Breast epithelium (tissue), 4 donors: ENCODE results near the gene SLC25A21. TPM values are rescaled to one million over a fixed set of nuclear protein-coding genes. Genes with fewer than 3 reads are reported as not detected.

Experiments used
- DNase-seq, 2 donors: peaks; one replicate each; pipeline ENCODE4 v3.0.0-alpha.2; 2019; ENCODE audit warnings: low spot score in 2 of 2
- H3K27ac ChIP-seq, 2 donors: fragments of 200-600 bp; sonication (generic) in 1 of 2; one replicate each; pipeline ENCODE4 v1.5.1; 2016 to 2019; ENCODE audit warnings: mild to moderate bottlenecking in 1 of 2
- H3K27me3 ChIP-seq, 2 donors: fragments of 200-600 bp; sonication (generic) in 1 of 2; one replicate each; pipeline versions ENCODE4 v1.5.1 to v1.6.0; 2017 to 2019; ENCODE audit warnings: control low read depth in 1 of 2, mild to moderate bottlenecking in 1 of 2
- H3K36me3 ChIP-seq: fragments of 200-600 bp; one replicate; pipeline ENCODE4 v1.5.1; 2019
- H3K4me1 ChIP-seq, 2 donors: fragments of 200-600 bp; sonication (generic); one replicate each; pipeline ENCODE4 v1.5.1; 2016 to 2019; ENCODE audit warnings: control low read depth in 1 of 2
- H3K4me3 ChIP-seq, 3 donors: fragments of 200-600 bp; sonication (generic); 1 replicate in 2 of 3; 2 replicates in 1 of 3; pipeline ENCODE4 v1.5.1; 2016 to 2019; ENCODE audit warnings: mild to moderate bottlenecking in 3 of 3, moderate library complexity in 2 of 3
- H3K9me3 ChIP-seq, 2 donors: fragments of 200-600 bp; sonication (generic) in 1 of 2; one replicate each; pipeline ENCODE4 v1.5.1; 2016 to 2019; ENCODE audit warnings: control low read depth in 1 of 2
- POLR2A ChIP-seq: fragments of 450-650 bp; IDR thresholded peaks from one replicate; pipeline ENCODE4 v1.6.1; 2016; ENCODE audit warnings: antibody characterized with exemption, mild to moderate bottlenecking, moderate library complexity
- POLR2AphosphoS5 ChIP-seq, 3 donors: sonication (generic); formaldehyde crosslinking; IDR thresholded peaks; one replicate each; pipeline ENCODE4 v1.6.1; 2017; ENCODE audit warnings: antibody characterized with exemption in 3 of 3
- intact Hi-C: fragments of 100-400 bp; cut with DNase I; formaldehyde crosslinking; loops from one replicate; pipeline ENCODE4 v1.15.1; 2023; ENCODE audit warnings: low total_unique reads
- total RNA-seq, 3 donors: library from RNA; depleted of rRNA; stranded (reverse); fragments of >200 nt; gene quantifications; one replicate each; pipeline ENCODE4 v1.1.0, GENCODE V29; 2016
- TF ChIP-seq, protein P1 (sequence below), 3 donors: fragments of 450-650 bp; IDR thresholded peaks; one replicate each; pipeline ENCODE4 v1.5.1; 2016 to 2017; ENCODE audit warnings: antibody characterized with exemption in 3 of 3, mild to moderate bottlenecking in 3 of 3, moderate library complexity in 3 of 3

Gene SLC25A21
- total RNA-seq, 3 donors from 2014 or later = 0.66 to 2.3 (median 1.6) TPM

DNA sequence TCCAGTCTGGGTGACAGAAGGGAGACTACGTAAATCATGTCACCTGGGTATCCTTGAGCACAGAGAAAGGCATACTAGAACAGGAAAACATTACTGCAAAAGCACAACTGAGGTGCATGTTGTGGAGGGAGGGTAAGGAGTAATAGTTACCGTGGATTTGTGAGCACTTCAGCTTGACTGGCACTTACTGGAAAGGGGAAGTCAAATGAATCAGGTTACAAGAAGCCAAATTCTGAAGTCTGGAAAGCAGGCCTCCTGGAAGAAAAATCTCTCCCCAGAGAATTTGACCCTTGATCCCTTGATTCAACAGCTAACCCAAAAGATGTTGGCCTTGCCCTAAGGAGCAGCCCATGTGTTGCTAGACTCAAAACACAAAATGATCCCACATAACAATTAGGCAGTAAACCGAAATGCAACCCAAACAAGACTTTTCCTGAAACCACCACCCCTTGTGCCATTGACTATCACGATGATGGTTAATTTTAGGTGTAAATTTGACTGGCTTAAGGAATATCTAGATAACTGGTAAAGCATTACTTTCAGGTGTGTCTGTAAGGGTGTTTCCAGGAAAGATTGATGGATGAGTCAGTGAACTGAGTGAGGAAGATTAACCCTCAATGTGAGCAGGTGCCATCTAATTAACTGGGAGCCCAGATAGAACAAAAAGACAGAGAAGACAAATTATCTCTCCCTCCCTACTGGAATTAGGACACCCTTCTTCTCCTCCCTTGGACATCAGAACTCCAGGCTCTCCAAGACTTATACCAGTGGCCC is 108.8 kb downstream of the SLC25A21 start:
- Histone ChIP-seq H3K36me3 (no peaks in the 10 kb centered on the region), H3K9me3 (no peaks in the 10 kb centered on the region)
- intact Hi-C loops = no loop called here

DNA sequence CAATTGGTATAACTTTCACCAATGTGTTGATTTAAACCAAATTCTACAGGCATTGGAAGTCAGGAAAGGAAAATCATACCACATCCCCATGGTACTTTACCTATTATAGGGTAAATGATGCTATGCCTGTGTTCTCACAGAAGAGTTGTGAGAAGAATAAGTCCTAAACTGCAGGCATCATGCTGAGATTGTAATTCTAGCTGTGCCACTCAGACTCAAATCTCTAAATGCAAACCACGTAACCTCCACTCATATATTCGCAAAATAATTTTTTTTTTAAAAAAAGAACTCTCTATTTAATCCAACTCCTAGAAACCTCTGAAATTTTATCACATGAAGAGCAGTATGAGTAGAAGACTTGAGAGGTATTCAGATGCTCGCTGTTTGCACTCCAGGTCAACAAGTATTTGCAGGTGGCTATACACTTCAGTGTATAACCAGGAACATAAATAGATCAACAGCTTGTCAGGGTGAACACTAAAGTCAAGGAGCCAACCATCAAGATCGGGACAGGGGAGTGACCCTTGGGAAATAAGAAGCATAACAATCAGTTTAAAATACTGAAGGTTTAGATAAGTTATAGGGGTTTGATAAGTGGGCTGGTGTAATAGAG is 110.1 kb downstream of the SLC25A21 start:
- Histone ChIP-seq H3K9me3 (no peaks in the 10 kb centered on the region), H3K4me3 (no peak overlapping the region), H3K27me3 (no peaks in the 10 kb centered on the region), H3K27ac (no peak overlapping the region), H3K36me3 (no peaks in the 10 kb centered on the region), H3K4me1 (no peaks in the 10 kb centered on the region)
- DNase-seq = no peak
- intact Hi-C loops = no loop called here
- TF ChIP-seq, protein P1, sequence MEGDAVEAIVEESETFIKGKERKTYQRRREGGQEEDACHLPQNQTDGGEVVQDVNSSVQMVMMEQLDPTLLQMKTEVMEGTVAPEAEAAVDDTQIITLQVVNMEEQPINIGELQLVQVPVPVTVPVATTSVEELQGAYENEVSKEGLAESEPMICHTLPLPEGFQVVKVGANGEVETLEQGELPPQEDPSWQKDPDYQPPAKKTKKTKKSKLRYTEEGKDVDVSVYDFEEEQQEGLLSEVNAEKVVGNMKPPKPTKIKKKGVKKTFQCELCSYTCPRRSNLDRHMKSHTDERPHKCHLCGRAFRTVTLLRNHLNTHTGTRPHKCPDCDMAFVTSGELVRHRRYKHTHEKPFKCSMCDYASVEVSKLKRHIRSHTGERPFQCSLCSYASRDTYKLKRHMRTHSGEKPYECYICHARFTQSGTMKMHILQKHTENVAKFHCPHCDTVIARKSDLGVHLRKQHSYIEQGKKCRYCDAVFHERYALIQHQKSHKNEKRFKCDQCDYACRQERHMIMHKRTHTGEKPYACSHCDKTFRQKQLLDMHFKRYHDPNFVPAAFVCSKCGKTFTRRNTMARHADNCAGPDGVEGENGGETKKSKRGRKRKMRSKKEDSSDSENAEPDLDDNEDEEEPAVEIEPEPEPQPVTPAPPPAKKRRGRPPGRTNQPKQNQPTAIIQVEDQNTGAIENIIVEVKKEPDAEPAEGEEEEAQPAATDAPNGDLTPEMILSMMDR (IDR thresholded peaks at IDR 0.05) = no peak
- TF ChIP-seq POLR2AphosphoS5 (IDR thresholded peaks at IDR 0.05) = no peak
- TF ChIP-seq POLR2A = no peak

More for the DNA sequence above, 108.8 kb downstream of the SLC25A21 start:
- Histone ChIP-seq H3K4me3 (no peak overlapping the region), H3K27ac (no peak overlapping the region), H3K27me3 (no peaks in the 10 kb centered on the region), H3K4me1 (no peaks in the 10 kb centered on the region)
- TF ChIP-seq POLR2A = no peak
- no peak for TF ChIP-seq POLR2AphosphoS5 (IDR thresholded peaks at IDR 0.05)
- TF ChIP-seq, protein P1 (IDR thresholded peaks at IDR 0.05) = no peak
- DNase-seq = no peak

DNA sequence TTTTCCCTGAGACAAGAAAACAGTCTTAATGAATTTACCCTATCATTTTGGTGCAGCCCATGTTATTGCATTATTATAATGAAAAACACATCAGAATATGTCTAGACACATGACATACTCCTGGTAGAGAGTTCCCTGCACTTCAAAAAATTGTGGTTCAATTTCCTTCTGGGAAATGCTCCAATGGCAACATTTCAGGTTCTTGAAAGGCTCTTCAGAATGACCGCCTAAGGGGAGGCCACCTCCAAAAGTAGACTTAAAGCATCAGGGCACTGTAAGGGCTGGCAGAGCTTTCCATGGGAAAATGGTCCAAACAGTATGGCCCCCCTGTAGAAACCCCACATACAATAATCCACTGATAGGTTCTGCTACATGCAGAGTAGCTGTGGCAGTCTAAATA is 110.7 kb downstream of the SLC25A21 start:
- intact Hi-C loops = no loop called here
- Histone ChIP-seq H3K9me3 (no peaks in the 10 kb centered on the region), H3K27me3 (no peaks in the 10 kb centered on the region), H3K27ac (no peak overlapping the region), H3K4me3 (no peak overlapping the region), H3K4me1 (no peaks in the 10 kb centered on the region), H3K36me3 (no peaks in the 10 kb centered on the region)
- no peak for TF ChIP-seq POLR2A
- TF ChIP-seq, protein P1 (IDR thresholded peaks at IDR 0.05) = no peak
- no peak for TF ChIP-seq POLR2AphosphoS5 (IDR thresholded peaks at IDR 0.05)
- DNase-seq = no peak

DNA sequence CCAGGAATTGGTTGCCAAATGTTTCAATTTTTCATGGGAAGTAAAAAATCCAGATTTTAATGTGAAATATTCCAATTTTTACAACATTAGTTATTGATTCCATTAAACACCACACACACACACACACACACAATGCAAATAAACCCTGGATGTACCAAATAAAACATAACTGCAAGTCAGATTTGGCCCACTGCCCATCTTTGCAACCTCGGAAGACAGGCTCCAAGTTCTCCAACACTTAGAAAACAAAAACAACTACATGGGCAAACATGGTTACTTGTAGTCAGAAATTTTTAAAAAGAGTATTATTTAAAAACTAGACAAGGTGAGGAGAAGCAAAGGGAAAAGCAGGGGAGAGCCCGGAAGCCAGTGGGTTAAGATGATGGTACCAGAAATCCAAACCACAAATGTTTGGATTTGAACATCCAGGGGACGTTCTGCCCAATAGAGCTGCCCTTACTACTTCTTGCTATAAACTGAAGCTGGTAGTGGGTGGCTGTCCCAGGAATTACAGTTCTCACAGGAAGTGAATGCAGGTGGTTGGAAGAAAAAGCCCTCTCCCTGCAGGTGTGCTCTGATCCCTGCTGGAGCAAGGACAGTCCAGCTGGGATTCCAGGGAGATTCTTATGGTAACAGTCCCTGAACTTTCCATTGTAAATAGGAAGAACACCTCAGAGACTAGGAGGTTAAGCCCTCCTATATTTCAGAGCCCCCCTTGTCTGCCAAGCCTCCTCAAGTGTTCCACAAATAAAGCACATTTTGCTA is 111.7 kb downstream of the SLC25A21 start:
- intact Hi-C loops = no loop called here
- no peaks in the 10 kb centered on the region for H3K9me3 ChIP-seq
- H3K4me1 ChIP-seq = no peaks in the 10 kb centered on the region
- no peak for DNase-seq
- H3K27me3 ChIP-seq = no peaks in the 10 kb centered on the region
- no peak overlapping the region for H3K4me3 ChIP-seq
- H3K36me3 ChIP-seq = no peaks in the 10 kb centered on the region
- no peak for TF ChIP-seq POLR2A
- TF ChIP-seq, protein P1 (IDR thresholded peaks at IDR 0.05) = no peak
- no peak for TF ChIP-seq POLR2AphosphoS5 (IDR thresholded peaks at IDR 0.05)
- no peak overlapping the region for H3K27ac ChIP-seq
